Omental fat pad (tissue), 4 donors: ENCODE data around the gene SF3B5. TPM values are rescaled to one million over a fixed set of nuclear protein-coding genes. Genes with fewer than 3 reads are reported as not detected.

Source experiments
- ATAC-seq: fragments of 150-250 bp; one replicate; pipeline ENCODE4 v1.9.1; 2016; ENCODE audit warnings: mild to moderate bottlenecking, moderate library complexity; ENCODE audit not compliant: low FRiP score
- DNase-seq: peaks from one replicate; pipeline ENCODE4 v3.0.0-alpha.2; 2019; ENCODE audit warnings: low spot score
- total RNA-seq, 4 donors: library from RNA; depleted of rRNA; stranded (reverse); fragments of >200 nt; gene quantifications; one replicate each; pipeline ENCODE4 v1.1.0, GENCODE V29; 2016
- TF ChIP-seq, protein P1 (sequence below), 3 donors: fragments of 450-650 bp; IDR thresholded peaks; one replicate each; pipeline ENCODE4 v1.5.1; 2016 to 2017; ENCODE audit warnings: antibody characterized with exemption in 3 of 3, mild to moderate bottlenecking in 3 of 3, moderate library complexity in 2 of 3

The SF3B5 gene
- total RNA-seq, 4 donors from 2014 or later: 105 to 189 (median 157) TPM

GRCh38 chr6:144129469-144129868, 34.1 kb upstream of the SF3B5 start:
- DNase-seq (no peak), ATAC-seq (no peak)
- TF ChIP-seq, protein P1, sequence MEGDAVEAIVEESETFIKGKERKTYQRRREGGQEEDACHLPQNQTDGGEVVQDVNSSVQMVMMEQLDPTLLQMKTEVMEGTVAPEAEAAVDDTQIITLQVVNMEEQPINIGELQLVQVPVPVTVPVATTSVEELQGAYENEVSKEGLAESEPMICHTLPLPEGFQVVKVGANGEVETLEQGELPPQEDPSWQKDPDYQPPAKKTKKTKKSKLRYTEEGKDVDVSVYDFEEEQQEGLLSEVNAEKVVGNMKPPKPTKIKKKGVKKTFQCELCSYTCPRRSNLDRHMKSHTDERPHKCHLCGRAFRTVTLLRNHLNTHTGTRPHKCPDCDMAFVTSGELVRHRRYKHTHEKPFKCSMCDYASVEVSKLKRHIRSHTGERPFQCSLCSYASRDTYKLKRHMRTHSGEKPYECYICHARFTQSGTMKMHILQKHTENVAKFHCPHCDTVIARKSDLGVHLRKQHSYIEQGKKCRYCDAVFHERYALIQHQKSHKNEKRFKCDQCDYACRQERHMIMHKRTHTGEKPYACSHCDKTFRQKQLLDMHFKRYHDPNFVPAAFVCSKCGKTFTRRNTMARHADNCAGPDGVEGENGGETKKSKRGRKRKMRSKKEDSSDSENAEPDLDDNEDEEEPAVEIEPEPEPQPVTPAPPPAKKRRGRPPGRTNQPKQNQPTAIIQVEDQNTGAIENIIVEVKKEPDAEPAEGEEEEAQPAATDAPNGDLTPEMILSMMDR (IDR thresholded peaks at IDR 0.05): no peak

DNA sequence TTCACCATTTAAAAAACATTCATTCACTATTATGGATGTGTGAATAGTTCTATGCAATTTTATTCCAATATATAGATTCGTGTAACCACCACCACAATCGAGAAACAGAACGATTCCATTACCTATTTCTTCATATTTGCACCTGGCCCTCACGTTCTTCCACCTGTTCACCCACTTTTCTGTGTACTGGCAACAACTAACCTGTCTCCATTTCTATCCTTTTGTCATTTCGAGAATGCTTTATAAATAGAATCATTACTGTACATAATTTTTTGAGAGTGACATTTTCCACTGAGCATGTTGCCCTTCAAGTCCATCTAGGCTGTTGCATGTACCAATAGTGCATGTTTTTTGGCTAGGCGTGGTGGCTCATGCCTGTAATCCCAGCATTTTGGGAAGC, 31.7 kb upstream of the SF3B5 start:
- no peak for DNase-seq
- ATAC-seq: no peak
- TF ChIP-seq, protein P1 (IDR thresholded peaks at IDR 0.05): no peak

DNA sequence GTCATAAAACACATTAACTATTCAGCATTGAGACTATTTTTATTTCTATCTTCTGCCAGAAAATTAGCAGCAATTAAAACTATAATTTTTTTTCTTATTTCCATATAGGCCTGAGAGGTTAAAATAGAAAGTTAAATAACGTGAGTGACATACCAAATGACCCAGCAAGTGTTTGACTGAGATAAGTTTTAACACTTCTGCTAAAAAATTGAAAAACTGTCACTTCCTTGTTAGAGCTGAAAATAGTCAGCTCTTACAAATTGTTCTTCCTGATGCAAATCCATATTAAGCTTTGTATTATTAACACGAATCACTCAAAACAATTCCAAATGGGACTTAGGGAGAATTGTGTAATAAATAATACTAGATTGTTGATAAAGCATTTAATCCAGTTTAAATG, 28.5 kb upstream of the SF3B5 start:
- DNase-seq (no peak), ATAC-seq (no peak)
- TF ChIP-seq, protein P1 (IDR thresholded peaks at IDR 0.05): no peak

DNA sequence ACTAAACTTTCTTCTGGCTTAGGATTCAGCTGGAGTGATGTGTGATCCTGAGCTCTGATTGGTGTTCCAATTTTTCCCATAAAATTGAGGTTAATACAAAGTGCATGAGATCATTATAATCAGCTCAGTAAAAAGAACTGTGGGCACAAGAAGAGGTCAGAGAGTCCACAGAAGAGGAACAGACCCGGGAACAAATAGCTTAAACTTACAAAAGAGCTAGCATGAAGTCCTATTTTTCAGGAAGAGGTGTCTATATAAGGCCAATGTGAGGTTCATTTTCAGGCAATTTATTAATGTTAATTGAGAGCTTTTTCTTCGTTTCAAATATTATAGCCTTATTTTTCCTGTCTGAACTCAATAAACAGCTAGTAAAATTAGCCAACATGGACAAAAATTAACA, 28.0 kb upstream of the SF3B5 start:
- DNase-seq (no peak), ATAC-seq (no peak)
- TF ChIP-seq, protein P1 (IDR thresholded peaks at IDR 0.05): no peak

GRCh38 chr6:144122861-144123260, 27.5 kb upstream of the SF3B5 start:
- no peak for DNase-seq
- TF ChIP-seq, protein P1 (IDR thresholded peaks at IDR 0.05): no peak
- no peak for ATAC-seq

- no peak for ATAC-seq
- TF ChIP-seq, protein P1 (IDR thresholded peaks at IDR 0.05): no peak
- DNase-seq: no peak
These were observed 24.0 kb upstream of the SF3B5 start for GRCh38 chr6:144119376-144119775.

GRCh38 chr6:144115219-144115618, 19.8 kb upstream of the SF3B5 start:
- TF ChIP-seq, protein P1 (IDR thresholded peaks at IDR 0.05): no peak
- DNase-seq (no peak), ATAC-seq (no peak)
